Islet of Langerhans (tissue), 1 donor: ENCODE measurements around the gene DLG1.

Experiments used
- FAIRE-seq: peaks from one replicate; lab custom pipeline; 2011; peaks lifted over from hg19 to GRCh38; lab: Jason Lieb, UNC

Gene DLG1

GRCh38 chr3:197171481-197172067 is 126.8 kb downstream of the DLG1 start:
- FAIRE-seq: peak; percentile 76

DNA sequence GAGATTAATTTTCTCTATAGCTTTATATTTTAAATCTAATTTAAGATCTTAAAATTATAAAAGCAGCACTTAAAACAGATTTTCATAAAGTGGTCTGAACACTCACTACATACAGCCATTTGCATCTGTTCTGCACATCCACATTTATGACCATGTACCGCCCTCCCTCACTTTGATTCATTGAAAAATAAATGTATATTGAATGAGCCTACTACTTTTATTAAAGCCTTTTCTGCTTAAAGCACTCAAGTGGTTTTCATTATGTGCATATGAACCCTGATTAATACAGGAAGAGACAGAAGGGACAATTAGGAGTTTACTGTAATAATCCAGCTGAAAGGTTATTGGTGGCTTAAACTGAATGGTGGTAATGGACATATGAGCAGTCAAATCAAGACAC is 129.4 kb downstream of the DLG1 start:
- no peak for FAIRE-seq

DNA sequence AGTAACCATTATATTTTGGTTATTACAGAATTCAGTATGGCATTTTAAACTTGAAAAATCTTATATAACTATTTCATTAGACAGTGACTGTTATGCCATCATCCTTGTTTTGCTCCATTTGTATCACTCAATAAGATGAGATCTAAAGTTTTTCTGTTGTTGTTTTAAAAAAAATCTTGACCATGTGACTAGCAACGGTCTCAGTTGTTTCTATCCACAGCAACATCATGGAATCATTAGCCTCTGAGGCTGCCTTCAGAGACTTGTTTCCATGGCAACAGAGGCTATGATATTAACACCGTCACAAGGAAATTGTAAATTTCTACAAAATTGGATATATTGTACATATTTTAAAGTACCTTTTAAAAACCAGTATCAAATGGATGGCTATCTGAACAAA is 129.8 kb downstream of the DLG1 start:
- peak; percentile 98 for FAIRE-seq

DNA sequence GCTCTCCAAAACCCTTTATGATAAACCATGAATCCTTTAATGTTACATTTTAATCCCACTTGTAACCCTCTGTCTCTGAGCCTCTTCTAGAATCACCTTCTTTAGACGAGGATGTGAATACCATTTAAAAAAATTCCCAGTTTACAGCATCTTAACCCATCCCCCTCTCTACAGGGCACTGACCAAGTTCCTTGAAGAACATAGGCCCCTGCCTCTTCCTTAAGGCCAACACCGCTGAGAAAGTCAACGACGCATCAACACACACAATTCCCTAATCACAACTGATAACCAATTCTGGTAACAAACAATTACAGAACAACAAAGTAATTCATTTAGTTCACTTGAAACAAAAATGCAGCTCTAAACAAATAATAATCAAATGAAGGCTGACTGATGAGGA is 130.3 kb downstream of the DLG1 start:
- no peak for FAIRE-seq

- FAIRE-seq: no peak
Observed at GRCh38 chr3:197167549-197167948, 130.9 kb downstream of the DLG1 start.

- no peak for FAIRE-seq
Observed at GRCh38 chr3:197165890-197166289, 132.5 kb downstream of the DLG1 start.

- FAIRE-seq: no peak
Observed at GRCh38 chr3:197155046-197155445, 143.4 kb downstream of the DLG1 start.

GRCh38 chr3:197151580-197151979 is 146.8 kb downstream of the DLG1 start:
- no peak for FAIRE-seq

DNA sequence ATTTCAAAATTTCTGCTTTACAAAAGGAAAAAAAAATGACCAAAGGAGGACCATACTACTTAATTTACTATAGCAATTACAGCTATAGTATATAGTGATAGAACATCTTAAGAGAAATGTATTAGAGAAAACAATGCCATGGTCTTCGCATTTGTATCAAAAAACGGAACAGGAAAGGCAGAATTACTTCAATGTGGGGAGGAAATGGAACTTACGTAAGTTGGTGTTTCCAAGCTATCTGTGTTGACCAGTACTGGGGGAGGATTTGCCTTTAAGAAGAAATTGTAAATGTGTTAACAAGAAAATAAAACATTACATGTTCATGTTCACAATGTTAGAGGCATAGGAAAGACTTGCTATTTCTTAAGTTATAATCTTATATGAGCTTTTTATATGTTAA is 148.9 kb downstream of the DLG1 start:
- no peak for FAIRE-seq

- FAIRE-seq: no peak
Observed at GRCh38 chr3:197144188-197144587, 154.2 kb downstream of the DLG1 start.

GRCh38 chr3:197139586-197139985 is 158.8 kb downstream of the DLG1 start:
- FAIRE-seq: no peak

DNA sequence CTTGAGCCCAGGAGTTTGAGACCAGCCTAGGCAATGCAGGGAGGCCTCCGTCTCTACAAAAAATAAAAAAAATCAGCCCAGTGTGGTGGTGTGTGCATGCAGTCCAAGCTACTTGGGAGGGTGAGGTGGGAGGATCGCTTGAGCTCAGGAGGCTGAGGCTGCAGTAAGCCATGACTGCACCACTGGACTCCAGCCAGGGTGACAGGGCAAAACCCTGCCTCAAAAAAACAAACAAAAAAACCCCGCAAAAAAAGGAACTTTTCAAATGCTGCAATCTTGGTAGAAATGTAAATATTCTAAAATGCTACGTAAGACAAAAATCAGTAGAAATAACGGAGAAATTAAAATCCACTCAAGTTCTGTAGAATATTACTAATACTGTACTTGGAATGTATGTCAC is 160.7 kb downstream of the DLG1 start:
- FAIRE-seq: no peak

DNA sequence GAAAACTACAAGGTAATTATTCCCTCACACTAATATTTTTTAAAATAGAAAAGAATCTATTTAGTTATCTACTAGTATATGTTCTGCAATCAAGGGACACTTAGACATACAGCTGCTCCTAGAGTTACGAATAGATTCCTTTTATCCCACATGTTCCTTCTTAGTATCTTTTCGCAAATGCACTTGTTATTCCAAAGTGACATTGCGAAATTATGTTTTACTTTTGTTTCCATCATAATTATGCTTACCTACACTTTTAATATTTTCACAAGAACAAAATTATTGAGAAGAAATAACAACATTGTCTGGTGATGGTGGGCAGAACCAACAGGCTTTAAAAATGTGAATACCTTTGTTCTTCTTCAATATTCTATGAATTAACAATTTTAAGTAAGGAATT is 161.7 kb downstream of the DLG1 start:
- FAIRE-seq: no peak

DNA sequence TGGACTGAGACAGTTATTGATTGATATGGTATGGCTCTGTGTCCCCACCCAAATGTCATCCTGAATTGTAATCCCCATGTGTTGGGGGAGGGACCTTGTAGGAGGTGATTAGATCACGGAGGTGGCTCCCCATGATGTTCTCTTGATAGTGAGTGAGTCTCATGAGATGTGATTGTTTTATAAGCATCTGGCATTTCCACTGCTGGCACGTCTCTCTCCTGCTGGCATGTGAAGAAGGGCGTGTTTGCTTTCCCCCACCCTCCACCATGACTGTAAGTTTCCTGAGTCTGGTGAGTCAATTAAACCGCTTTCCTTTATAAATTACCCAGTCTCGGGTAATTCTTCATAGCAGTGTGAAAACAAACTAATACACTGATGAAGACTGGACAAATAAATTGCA is 163.2 kb downstream of the DLG1 start:
- no peak for FAIRE-seq

DNA sequence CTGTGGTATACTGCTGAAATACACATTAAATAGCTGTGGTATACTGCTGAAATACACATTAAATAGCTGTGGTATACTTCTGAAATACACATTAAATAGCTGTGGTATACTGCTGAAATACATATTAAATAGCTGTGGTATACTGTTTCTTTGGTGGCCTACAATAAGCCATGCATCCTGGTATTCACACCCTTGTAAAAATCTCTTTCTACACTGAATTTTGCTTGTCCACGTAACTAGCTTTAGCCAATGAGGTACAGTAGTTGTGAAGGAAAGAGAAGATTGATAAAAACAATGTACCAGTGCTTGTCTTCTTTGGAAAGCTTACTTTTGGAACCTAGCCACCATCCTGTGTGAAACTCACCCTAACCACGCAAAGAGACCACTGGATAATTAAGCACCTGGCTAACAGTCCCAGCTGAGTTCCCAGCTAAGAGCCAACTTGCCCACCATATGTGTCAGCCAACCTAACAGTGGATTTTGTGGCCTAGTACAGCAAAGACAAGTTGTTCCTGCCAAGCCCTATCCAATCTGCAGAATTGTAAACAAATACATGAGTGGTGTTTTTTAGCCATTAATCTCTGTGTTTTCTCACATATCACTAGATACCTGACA is 165.4 kb downstream of the DLG1 start:
- FAIRE-seq: no peak

GRCh38 chr3:197125636-197126035 is 172.8 kb downstream of the DLG1 start:
- FAIRE-seq: no peak

- FAIRE-seq: no peak
Observed at GRCh38 chr3:197124713-197125112, 173.7 kb downstream of the DLG1 start.

GRCh38 chr3:197122394-197122793 is 176.0 kb downstream of the DLG1 start:
- FAIRE-seq: no peak

GRCh38 chr3:197117114-197117513 is 181.3 kb downstream of the DLG1 start:
- no peak for FAIRE-seq

DNA sequence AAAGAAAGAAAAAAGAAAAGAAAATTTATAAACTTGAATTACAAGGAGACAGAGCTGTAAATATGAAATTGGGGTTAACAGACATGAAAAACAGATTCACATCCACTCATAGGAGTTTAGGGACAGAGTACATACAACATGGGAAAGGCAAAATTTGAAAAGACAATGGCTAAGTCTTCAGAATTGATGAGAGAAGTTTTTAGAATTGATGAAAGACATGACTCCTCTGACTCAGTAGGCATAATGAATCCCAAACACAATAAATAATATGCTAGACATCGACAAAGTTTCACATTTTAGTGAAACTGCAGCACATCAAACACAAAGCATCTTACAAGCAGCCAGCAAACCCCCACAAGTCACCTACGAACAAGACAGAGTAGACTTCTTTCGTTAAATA is 184.4 kb downstream of the DLG1 start:
- FAIRE-seq: no peak

- FAIRE-seq: no peak
Observed at GRCh38 chr3:197111685-197112084, 186.7 kb downstream of the DLG1 start.

- peak; percentile 30 for FAIRE-seq
Observed at GRCh38 chr3:197105786-197106185, 192.6 kb downstream of the DLG1 start.

- no peak for FAIRE-seq
Observed at GRCh38 chr3:197104738-197105137, 193.7 kb downstream of the DLG1 start.

- no peak for FAIRE-seq
Observed at GRCh38 chr3:197103766-197104165, 194.6 kb downstream of the DLG1 start.

DNA sequence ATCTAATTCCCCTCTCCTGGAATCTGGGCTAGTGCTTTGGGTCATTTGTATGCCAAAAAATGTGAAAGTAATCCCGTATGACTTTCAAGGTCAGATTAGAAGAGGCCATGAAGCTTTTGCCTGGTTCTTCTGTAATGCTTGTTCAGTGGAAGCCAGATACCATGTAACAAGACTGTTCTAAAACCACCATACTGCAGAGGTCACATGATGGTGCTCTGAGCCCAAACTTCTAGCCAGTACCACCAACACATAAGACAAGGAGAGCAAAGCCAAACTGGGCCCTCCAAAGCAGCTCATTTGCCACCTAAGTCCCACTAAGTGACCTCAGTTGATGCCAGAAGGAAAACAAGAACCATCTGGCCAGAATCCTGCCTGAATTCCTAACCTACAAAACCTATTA is 204.5 kb downstream of the DLG1 start:
- FAIRE-seq: no peak
